ENCODE results near the gene TMCC1.

- TF ChIP-seq, protein P1, sequence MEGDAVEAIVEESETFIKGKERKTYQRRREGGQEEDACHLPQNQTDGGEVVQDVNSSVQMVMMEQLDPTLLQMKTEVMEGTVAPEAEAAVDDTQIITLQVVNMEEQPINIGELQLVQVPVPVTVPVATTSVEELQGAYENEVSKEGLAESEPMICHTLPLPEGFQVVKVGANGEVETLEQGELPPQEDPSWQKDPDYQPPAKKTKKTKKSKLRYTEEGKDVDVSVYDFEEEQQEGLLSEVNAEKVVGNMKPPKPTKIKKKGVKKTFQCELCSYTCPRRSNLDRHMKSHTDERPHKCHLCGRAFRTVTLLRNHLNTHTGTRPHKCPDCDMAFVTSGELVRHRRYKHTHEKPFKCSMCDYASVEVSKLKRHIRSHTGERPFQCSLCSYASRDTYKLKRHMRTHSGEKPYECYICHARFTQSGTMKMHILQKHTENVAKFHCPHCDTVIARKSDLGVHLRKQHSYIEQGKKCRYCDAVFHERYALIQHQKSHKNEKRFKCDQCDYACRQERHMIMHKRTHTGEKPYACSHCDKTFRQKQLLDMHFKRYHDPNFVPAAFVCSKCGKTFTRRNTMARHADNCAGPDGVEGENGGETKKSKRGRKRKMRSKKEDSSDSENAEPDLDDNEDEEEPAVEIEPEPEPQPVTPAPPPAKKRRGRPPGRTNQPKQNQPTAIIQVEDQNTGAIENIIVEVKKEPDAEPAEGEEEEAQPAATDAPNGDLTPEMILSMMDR (IDR thresholded peaks at IDR 0.05): no peak
- no peak for TF ChIP-seq POLR2AphosphoS5 (IDR thresholded peaks at IDR 0.05; ENCODE audit: insufficient read depth in 1 of 2, low read depth in 1 of 2)
- no peak for TF ChIP-seq POLR2A (IDR thresholded peaks at IDR 0.05)
Measured at GRCh38 chr3:129857899-129858298, 35.6 kb downstream of the TMCC1 start.
